GM18861 (cell line): ENCODE measurements around the gene KCNQ5.
A peak's percentile ranks its signal among the peaks of the same experiment; 100 is the strongest.

Source experiments
- ATAC-seq: cut with Tn5 transposase; IDR thresholded peaks from one replicate; pipeline ENCODE4 v1.9.1; 2021; ENCODE audit not compliant: unreplicated experiment

KCNQ5 gene

DNA sequence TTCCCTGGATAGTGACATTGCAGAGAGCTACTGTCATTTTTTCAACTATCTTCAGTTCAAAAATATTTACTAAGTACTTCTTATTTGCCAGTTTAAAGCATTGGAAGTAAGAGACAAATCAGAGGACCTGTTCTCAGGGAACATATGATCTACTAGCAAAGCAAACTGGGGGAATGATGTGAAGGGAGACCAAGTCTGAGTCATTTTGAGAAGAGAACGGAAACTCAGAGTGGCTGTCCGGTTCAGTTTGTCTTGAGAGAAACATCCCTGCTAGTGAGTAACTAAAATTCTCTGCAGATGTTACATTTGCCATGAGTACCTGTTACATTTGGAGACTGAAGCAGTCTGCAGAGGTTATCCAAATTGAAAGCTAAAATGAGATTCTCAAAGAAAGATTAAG is 118.3 kb downstream of the KCNQ5 start:
- ATAC-seq: peak; percentile 80

DNA sequence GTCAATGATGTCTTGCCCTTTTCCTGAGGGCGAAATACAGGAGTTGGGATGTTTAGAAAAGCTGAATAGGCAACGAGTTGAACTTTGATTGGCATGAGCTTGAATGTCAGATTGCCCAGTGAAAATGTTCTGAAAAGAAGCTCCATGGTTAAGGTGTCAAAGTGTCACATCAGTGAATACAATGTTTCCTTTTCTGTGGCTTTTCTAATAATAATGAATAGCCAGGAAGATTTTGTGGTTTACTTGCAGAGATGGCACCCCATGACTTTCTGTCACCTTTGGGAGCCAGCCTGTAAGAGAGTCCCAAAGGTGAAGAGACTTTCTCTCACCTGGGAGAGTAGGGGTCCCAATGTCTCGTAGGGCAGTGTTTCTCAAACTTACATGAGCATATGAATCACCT is 119.2 kb downstream of the KCNQ5 start:
- no peak for ATAC-seq

DNA sequence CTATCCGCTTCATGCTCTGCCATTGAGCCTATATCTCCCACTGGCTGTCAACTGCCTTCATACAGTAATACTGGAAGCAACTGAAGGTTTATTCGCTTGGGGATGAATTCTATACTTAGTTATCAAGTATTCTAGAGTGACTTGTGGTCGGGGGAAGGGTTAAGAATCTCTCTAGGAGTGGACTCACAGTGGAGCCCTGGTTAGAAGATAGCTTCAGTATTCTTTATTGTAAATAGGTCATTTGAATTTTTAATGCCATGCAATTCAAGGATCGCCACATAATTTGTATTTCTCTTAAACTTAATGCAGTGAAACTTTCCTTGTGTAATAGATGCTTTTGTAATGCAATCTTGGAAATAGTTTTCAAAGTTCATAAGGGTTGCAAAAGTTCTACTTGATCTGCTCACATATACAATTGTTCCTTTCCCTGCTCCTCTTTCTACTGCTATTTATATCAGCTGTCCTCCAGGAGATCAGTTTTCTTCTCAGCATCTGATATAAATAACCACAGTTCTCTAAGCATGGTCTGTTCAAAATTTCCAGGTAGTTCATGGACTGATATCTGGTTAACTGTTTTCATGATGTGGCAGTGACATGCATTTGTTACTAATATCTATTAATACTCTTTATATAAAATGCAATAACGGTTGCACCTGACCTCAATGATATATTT is 120.3 kb downstream of the KCNQ5 start:
- ATAC-seq: no peak

DNA sequence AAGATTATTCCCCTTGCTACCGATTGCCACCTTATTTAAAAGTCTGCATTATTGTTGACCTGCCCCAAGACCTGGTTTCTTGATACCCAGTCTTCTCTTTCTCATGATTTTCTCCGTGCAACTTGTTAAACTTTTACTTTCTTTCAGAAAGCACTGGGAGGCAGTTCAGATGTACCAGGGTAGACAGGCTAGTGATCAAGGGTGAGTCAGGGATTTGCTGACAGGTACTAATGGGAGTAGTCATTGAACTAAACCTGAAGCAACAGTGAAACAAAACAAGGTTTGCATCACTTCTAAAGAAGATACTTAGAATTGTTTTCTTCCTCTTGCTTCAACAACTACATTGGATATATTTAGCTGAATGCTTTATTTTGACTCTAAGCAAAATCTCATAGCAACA is 124.4 kb downstream of the KCNQ5 start:
- no peak for ATAC-seq

DNA sequence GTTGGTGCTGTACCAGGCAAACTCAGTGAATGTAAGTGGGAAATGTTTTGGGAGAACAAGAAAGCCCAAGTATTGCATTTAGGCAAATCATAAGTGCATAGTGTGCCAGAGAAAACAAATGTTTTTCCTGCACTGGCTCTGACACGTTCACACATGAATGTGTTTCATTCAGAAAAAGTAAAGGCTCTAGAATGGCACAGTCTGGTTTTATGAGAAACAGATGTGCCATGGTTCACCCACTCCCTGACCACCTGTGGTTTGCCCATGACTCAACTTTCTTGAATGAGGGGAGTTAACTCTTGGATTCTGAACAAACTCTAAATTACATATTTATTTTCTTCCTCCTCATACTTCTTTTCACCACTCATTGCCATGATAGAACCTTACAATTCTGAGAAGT is 126.9 kb downstream of the KCNQ5 start:
- ATAC-seq: peak; percentile 70

DNA sequence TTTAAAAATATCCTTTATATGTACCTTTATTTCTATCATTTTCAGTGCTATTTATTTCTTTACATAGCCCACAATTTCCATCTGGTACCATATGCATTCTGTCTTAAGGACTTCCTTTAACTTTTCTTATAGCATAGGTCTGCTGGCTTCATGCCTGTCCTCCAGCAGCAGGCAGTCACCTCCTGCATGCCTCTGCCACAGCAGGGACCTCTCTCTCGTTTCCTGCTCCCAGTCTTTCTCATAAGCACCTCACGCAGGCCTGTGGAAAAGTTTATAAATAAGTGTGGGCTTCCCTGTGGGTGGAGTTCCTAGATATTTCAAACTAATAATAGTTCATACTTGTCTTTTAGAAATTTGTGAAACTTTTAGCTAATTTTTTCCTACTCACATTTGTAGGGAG is 133.9 kb downstream of the KCNQ5 start:
- ATAC-seq: no peak

DNA sequence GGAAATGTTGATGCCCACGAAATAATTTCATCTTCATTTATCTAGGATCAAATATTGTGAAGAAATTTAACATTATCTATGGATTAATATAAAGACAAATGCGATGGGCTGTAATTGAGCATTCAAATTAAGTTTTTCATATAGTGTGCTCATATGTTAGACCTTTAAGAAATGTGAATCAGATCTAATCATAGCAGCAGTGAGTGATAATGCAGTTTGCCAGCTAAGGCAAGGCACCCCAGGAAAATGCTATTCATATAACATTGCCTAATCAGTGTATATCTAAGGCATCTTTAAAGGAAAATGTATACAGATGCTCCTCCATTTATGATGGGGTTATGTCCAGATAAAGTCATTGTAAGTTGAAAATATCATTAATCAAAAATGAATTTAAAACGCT is 135.2 kb downstream of the KCNQ5 start:
- ATAC-seq: no peak

DNA sequence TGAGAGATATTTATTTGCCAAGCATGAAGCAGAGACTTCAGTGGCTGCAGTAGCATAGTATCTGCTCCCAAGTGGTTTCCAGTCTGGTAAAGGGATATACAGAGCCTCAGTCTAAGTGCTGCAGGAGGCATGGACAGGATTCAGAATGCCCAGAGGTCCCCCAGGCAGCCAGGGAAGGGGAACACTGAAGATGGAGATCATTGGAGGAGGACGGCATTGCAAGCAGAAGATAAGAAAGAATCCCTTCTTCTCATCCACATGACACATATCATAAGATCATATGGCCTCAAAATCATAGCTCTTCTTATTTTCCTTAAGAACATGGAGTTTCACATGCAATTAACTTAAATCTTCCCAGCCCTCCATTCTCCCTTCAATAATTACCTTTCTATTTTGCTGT is 136.1 kb downstream of the KCNQ5 start:
- no peak for ATAC-seq

DNA sequence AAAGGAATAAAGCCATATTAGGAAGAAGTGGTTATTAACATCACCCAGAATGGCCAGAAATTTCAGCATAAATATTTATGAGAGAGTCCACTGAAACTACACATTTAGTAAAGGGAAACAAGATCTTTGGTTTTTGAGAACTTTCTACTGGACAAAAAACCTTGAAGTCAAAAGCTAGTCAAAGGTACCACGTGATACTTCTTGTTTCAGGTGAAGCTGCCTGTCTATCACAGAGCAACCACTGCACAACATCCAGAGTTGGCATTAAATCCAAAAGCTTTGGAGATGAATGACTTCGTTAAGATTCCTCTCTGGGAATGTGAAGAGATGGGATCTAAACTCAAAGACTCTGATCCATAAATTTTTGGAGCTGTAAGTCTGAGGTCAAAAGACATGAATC is 137.0 kb downstream of the KCNQ5 start:
- no peak for ATAC-seq

DNA sequence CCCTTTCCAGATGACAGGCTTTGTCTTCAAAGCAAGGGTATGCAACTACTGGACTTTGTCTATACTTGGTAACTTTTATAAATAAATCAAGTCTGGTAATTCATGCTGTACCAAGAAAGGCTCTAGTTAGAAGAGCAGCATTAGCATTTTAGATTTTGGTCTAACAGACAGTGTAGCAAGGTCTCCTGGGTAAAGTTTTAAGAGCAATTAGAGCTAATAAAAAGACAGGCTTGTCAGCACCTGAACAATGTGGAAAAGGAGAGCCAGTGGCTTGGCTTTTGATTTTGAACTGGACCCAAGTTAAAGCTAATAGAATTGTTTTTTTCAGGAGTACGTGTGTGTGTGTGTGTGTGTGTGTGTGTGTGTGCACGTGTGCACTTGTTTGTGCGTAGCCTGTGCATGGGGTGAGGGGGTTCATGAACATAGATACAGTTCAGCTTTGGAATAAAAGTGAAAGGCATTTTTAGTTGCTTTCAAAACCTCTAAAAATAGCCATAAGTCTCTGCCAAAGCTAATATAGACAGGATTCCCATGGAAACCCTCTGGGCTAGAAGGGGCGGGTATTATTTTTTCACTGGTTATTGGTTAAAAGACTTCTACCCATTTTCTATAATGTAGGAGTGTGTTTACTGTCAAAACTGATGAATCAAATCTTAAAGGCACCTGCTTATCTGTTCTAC is 138.4 kb downstream of the KCNQ5 start:
- no peak for ATAC-seq

DNA sequence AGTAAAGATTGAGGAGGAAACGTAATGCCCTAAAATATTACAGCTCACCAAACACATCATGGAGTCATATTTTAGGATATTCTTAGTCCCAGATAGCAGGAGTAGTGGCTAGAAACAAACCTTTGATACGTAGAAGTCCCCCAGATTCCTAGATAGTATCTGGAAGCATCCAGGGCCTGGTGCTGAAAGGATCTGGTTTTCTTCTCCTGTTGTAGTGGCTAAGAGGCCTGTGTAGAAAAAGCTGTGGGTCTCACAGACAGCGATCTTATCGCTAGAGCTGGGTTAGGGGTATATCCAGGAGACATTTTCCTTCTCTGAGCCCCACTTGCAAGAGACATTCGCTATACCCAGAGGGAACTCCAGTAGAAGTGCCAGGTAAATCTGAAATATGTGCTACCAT is 139.9 kb downstream of the KCNQ5 start:
- no peak for ATAC-seq

DNA sequence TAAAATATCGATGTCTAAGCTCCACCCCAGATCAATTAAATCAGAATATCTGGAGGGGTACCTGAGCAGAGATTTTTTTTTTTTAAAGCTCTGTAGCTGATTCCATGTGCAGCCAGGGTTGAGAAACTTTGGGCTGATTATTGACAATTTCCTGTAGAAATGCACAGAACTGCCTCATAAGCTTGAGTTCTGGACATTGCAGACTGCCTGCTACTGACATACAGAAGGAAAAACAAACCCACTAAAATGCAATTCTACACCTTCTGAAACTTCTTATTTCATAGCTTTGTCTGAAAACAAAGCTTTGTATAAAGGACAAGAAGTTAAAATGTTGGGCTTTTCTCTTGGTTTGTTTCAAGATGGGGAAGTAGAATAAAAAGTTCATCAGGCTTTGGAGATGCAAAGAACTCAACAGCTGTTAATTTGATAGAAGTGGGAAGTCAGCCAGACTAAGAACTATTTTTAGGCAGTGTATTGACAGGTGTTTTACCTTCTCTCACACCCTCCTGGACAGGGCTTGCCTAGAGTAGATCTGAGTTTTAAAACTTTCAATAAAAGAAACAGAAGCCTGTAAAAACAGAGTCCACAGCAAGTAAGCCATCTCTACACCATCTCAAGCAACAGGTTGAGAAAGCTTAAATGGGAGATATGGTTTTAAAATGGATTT is 147.7 kb downstream of the KCNQ5 start:
- ATAC-seq: peak; percentile 59

DNA sequence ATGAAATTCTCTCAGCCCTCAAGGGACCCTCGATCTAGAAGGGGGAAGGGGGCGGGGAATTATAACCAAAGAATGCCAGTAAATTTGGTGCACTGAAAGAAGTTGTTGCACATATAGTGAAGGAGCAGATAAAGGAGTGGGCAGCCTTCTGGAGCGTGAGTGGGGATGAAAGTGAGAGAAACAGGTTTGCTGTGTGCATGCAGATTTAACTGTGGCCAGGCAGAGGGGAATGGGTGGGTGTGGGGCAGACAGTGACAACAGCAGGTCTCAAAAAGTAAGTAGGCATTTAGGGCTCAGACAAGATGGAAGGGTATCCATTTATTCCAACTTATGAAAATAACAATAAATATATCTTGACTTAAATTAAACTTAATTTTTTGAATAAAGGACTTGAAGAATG is 149.1 kb downstream of the KCNQ5 start:
- no peak for ATAC-seq

DNA sequence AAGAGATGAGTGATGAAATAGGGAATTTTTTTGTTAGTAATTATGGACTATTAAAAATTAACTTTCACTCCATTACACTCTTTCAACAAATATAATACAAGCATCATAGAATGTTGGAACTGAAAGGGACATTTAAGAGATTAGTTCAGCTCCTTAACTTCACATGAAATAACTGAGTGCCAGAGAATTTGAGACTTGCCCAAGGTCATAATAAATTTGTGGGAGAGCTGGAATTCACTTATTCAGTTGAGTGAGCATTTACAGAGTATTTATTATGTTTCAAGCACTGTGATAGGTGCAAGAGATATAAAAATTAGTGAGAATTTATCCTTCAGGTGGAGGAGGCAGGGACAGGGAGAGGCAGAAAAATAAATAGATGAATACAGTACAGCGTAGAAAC is 154.6 kb downstream of the KCNQ5 start:
- no peak for ATAC-seq

DNA sequence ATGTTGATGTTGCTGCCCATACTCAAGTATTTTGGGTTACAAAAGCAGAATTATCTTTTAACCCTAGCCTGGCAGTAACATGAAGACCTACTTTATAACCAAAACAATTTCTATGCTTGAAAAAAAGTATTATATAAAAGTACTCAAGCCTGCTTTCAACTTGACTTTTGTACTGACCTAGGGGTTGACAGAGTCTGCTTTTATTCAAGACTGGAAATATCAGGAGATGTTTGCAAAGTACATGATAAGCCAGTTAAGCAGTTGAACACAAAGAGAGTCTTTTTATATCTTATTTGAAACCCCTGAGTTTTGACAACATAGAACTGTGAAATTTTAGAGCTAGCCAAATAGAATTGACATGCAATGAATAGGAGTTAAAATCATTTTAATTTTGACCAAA is 159.8 kb downstream of the KCNQ5 start:
- ATAC-seq: no peak

DNA sequence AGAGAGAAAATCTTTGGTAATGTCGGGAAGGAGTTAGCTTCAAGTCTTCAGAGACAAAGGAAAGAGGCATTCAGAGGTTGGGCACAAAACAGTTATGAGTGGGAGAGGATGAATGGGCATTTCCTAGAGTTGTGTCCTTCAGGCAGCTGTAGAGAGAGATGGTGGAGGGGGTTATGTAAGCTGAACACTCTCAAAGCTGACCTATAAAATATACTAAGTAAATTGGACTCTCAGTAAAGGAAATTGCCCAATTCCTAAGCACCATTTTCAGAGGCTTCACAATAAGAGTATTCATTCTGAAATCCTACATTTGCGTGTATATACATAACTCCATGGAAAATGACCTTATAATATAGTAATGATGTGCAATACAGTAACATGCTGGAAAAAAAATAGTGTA is 161.2 kb downstream of the KCNQ5 start:
- no peak for ATAC-seq

DNA sequence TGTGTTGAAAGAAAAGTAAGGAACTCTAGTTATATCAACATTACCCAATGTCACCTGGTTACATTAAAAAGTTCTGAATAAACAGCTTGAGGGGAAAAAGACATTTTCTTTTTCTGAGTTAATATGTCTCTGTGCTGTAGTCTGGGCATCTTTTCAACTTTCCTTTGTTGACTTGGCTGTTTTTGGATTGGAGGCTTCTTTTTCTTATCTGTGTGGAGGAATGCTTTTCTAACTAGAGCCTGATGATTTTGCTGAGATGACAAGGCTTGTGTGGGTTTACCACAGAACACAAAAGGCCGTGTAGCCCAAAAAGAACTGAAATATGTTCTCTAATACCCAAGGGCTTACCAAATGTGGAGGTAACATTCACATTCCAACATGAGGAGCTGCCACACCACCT is 161.8 kb downstream of the KCNQ5 start:
- ATAC-seq: no peak

DNA sequence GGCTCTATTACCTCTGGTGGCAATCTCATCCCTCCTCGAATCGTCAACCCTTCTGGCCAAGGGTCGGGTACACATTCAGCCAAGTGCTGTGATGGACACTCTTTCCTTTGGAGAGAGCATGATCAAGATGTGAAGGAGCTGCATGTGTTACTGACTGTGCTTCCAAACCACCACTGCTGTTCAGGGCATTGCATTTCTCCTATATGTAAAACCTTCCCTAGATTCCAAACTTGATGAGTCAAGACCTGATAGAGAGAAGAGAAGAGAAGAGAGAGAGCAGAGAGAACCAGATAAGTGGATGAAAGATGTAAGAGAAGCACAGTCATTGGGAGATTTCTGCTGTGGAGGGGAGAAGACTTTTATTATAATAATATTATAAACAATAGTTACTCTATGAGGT is 162.2 kb downstream of the KCNQ5 start:
- ATAC-seq: no peak

DNA sequence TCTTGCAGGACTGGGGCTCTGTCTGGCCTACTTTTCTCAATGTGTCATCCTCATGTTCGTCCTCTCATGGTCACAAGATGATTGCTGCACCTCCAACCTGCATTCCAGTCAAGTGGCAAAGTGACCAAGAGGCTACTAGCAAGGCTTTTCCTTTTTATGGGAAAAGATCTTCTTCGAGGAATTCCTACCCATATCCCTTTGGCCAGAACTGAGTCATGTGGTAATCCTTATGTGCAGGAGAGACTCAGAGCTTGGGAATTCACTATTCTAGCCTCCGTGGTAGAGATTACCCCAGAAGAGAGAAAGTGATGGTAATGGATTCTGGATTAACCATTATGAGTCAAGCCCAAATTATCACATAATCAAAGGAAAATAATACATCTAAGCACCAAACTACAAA is 162.7 kb downstream of the KCNQ5 start:
- ATAC-seq: no peak

DNA sequence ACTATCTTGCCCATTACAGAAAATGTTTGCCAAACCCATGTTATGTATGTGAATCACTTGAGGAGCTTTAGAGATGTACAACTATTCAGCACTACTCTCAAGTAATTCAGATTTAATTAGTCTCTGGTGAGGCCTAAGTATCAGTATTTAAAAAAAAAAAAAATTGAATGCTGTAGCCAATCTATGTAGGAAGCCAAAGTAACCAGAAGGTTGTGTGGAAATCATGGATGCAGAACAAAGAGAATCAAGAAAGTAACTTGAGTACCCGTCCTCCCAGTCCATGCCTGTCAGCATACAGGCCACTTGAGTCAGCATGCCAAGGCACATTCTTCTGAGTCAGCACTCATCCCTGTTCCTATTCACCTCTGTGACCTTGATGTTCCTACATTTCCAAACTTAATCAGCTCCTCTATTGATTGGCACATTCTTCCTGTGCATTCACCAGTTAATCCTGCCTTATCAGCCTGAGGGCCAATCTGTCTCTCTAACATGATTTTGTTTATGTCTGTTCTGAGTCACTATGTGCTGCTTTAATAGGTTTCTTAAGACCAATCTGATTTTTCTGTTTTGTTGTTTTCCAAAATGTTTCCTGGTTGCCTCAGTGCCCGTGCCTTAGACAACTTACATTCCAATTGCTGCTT is 165.6 kb downstream of the KCNQ5 start:
- no peak for ATAC-seq

DNA sequence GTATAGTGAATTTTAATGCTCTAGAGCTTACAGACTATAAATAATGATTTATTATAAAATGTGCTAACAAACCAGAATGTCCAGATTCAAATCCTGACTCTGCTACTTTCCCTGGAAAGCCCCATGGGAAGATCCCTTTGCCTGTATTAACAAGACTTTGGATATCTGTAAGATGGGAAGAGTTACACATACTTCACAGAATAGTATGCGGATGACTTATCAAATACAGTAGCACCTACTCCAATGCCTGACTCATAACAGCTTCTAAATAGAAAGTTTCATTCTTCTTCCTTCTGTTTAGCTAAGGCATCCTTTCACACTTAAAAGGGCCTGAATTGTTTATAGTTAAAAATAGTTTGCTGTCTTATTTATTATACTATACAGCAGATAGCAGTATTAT is 166.3 kb downstream of the KCNQ5 start:
- no peak for ATAC-seq

DNA sequence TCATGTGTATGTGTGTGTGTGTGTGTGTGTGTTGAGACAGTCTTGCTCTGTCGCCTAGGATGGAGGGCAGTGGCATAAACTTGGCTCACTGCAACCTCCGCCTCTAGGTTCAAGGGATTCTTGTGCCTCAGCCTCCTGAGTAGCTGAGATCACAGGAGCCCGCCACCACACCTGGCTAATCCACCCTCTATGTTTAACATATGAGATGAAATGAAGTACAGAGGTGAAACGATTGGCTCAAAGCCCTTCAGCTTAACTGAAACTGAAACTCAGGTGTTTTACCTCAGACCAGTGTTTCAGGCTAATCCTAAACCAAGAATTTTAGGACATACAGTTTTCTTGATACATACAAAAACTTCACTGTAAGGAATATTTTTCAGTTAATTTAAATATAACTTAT is 167.3 kb downstream of the KCNQ5 start:
- ATAC-seq: no peak
